ENCODE results near the gene OR52E1. TPM values are rescaled to one million over a fixed set of nuclear protein-coding genes. Genes with fewer than 3 reads are reported as not detected.

The OR52E1 gene
- total RNA-seq, 6 experiments from 2014 or later: not detected

DNA sequence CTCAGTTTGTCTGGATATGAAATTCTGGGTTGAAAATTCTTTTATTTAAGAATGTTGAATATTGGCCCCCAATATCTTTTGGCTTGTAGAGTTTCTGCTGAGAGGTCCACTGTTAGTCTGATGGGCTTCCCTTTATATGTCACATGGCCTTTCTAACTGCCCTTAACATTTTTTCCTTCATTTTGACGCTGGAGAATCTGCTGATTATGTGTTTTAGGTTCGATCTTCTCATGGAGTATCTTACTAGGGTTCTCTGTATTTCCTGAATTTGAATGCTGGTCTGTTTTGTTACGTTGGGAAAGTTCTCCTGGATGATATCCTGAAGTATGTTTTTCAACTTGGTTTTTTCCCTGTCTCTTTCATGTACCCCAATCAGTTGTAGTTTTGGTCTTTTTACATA, 46.0 kb downstream of the OR52E1 start:
- H3K36me3 Mint-ChIP-seq (ENCODE audit: low read depth): no peaks in the 10 kb centered on the region
- no peak overlapping the region for H3K27ac Mint-ChIP-seq
- TF ChIP-seq CTCF (IDR thresholded peaks at IDR 0.05): no peak
- no peaks in the 10 kb centered on the region for H3K9me3 Mint-ChIP-seq
- H3K4me3 Mint-ChIP-seq: no peak overlapping the region
- no peaks in the 10 kb centered on the region for H3K4me1 Mint-ChIP-seq (ENCODE audit: low read depth)
- H3K27me3 Mint-ChIP-seq (ENCODE audit: insufficient read depth): peaks cover 1% of the 10 kb centered on the region; the same call in 1 of the 2 replicates
- no peak for DNase-seq

GRCh38 chr11:5117588-5117987, 48.2 kb downstream of the OR52E1 start:
- Mint-ChIP-seq H3K4me3 (no peak overlapping the region), H3K27ac (no peak overlapping the region), H3K9me3 (no peaks in the 10 kb centered on the region), H3K36me3 (ENCODE audit: low read depth) (no peaks in the 10 kb centered on the region), H3K4me1 (ENCODE audit: low read depth) (no peaks in the 10 kb centered on the region), H3K27me3 (ENCODE audit: insufficient read depth) (peaks cover 1% of the 10 kb centered on the region; the same call in 1 of the 2 replicates)
- DNase-seq: no peak
- no peak for TF ChIP-seq CTCF (IDR thresholded peaks at IDR 0.05)

DNA sequence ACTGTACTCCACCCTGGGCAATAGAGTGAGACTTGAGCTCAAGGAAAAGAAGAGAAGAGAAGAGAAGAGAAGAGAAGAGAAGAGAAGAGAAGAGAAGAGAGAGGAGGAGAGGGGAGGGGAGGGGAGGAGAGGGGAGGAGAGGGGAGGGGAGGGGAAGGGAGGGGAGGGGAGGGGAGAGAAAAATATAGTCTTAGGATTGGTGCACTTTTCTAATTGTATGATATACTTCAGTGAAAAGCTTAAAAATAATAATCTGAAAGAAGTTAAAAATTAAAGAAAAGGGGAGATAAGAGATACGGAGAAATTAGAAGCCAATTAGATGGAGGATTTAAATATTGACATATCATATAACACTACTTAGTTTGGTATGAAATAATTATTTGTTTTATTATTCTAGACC, 49.5 kb downstream of the OR52E1 start:
- no peak for TF ChIP-seq CTCF (IDR thresholded peaks at IDR 0.05)
- peaks cover 2% of the 10 kb centered on the region for H3K4me1 Mint-ChIP-seq (ENCODE audit: low read depth)

More for the DNA sequence above, 49.5 kb downstream of the OR52E1 start:
- DNase-seq: no peak
- Mint-ChIP-seq H3K9me3 (no peaks in the 10 kb centered on the region), H3K4me3 (no peak overlapping the region), H3K27me3 (ENCODE audit: insufficient read depth) (peaks cover 3% of the 10 kb centered on the region), H3K36me3 (ENCODE audit: low read depth) (no peaks in the 10 kb centered on the region), H3K27ac (no peak overlapping the region)

Other genes starting within 250 kb of the OR52E1 start
- not detected for gene OR51F2, start 248.3 kb upstream of the OR52E1 start, total RNA-seq (2021; fragmentation: NEBNext Ultra II Directional; extraction: Animal tissue kit (Norgen Biotek cat#: 25700))
- not detected for gene OR51S1, start 220.4 kb upstream of the OR52E1 start, total RNA-seq (2021; fragmentation: NEBNext Ultra II Directional; extraction: Animal tissue kit (Norgen Biotek cat#: 25700))
- not detected for gene OR51T1, start 187.7 kb upstream of the OR52E1 start, total RNA-seq (2021; fragmentation: NEBNext Ultra II Directional; extraction: Animal tissue kit (Norgen Biotek cat#: 25700))
- gene OR51A7, start 165.8 kb upstream of the OR52E1 start, total RNA-seq (2021; fragmentation: NEBNext Ultra II Directional; extraction: Animal tissue kit (Norgen Biotek cat#: 25700)): not detected
- not detected for gene OR51G2, start 150.2 kb upstream of the OR52E1 start, total RNA-seq (2021; fragmentation: NEBNext Ultra II Directional; extraction: Animal tissue kit (Norgen Biotek cat#: 25700))
- gene OR51G1, start 145.2 kb upstream of the OR52E1 start, total RNA-seq (2021; fragmentation: NEBNext Ultra II Directional; extraction: Animal tissue kit (Norgen Biotek cat#: 25700)): not detected
- not detected for gene OR51A4, start 122.0 kb upstream of the OR52E1 start, total RNA-seq (2021; fragmentation: NEBNext Ultra II Directional; extraction: Animal tissue kit (Norgen Biotek cat#: 25700))
- not detected for gene OR51A2, start 113.9 kb upstream of the OR52E1 start, total RNA-seq (2021; fragmentation: NEBNext Ultra II Directional; extraction: Animal tissue kit (Norgen Biotek cat#: 25700))
- gene OR51L1, start 74.7 kb upstream of the OR52E1 start, total RNA-seq (2021; fragmentation: NEBNext Ultra II Directional; extraction: Animal tissue kit (Norgen Biotek cat#: 25700)): not detected
- not detected for gene OR52J3, start 23.0 kb upstream of the OR52E1 start, total RNA-seq (2021; fragmentation: NEBNext Ultra II Directional; extraction: Animal tissue kit (Norgen Biotek cat#: 25700))
- gene OR52E2, start 9.9 kb upstream of the OR52E1 start, total RNA-seq (2021; fragmentation: NEBNext Ultra II Directional; extraction: Animal tissue kit (Norgen Biotek cat#: 25700)): not detected
- not detected for gene OR52A5, start 68.8 kb downstream of the OR52E1 start, total RNA-seq (2021; fragmentation: NEBNext Ultra II Directional; extraction: Animal tissue kit (Norgen Biotek cat#: 25700))
- gene OR52A1, start 85.2 kb downstream of the OR52E1 start, total RNA-seq (2021; fragmentation: NEBNext Ultra II Directional; extraction: Animal tissue kit (Norgen Biotek cat#: 25700)): not detected
- not detected for gene OR51V1, start 131.1 kb downstream of the OR52E1 start, total RNA-seq (2021; fragmentation: NEBNext Ultra II Directional; extraction: Animal tissue kit (Norgen Biotek cat#: 25700))
- gene HBB, start 157.5 kb downstream of the OR52E1 start, total RNA-seq (2021; fragmentation: NEBNext Ultra II Directional; extraction: Animal tissue kit (Norgen Biotek cat#: 25700)): not detected
- gene HBD, start 164.9 kb downstream of the OR52E1 start, total RNA-seq (2021; fragmentation: NEBNext Ultra II Directional; extraction: Animal tissue kit (Norgen Biotek cat#: 25700)): not detected
- not detected for gene HBG1, start 180.3 kb downstream of the OR52E1 start, total RNA-seq (2021; fragmentation: NEBNext Ultra II Directional; extraction: Animal tissue kit (Norgen Biotek cat#: 25700))
- not detected for gene HBG2, start 185.2 kb downstream of the OR52E1 start, total RNA-seq (2021; fragmentation: NEBNext Ultra II Directional; extraction: Animal tissue kit (Norgen Biotek cat#: 25700))
- gene HBE1, start 200.4 kb downstream of the OR52E1 start, total RNA-seq (2021; fragmentation: NEBNext Ultra II Directional; extraction: Animal tissue kit (Norgen Biotek cat#: 25700)): not detected
- not detected for gene OR51B4, start 232.4 kb downstream of the OR52E1 start, total RNA-seq (2021; fragmentation: NEBNext Ultra II Directional; extraction: Animal tissue kit (Norgen Biotek cat#: 25700))